ENCODE results near the gene EVI5.

EVI5 gene

GRCh38 chr1:92502247-92502646 is 282.7 kb downstream of the EVI5 start:
- Histone ChIP-seq H3K4me1 (ENCODE audit: control insufficient read depth, insufficient read depth, low read length, unreplicated experiment) (peaks cover 12% of the 10 kb centered on the region), H2AFZ (ENCODE audit: low read length, unreplicated experiment) (peak overlapping the region; percentile 40), H3K4me3 (ENCODE audit: low read depth, low read length) (no peak overlapping the region; the same call in 1 of the 2 replicates), H3K79me2 (ENCODE audit: control insufficient read depth, insufficient read depth, low read length, unreplicated experiment) (no peaks in the 10 kb centered on the region), H3K27me3 (ENCODE audit: insufficient read depth, low read length) (no peaks in the 10 kb centered on the region), H3K36me3 (ENCODE audit: insufficient read depth, low read length) (no peaks in the 10 kb centered on the region), H3K27ac (ENCODE audit: low read depth, low read length) (peak overlapping the region; percentile 62)

GRCh38 chr1:92500552-92500951 is 284.4 kb downstream of the EVI5 start:
- Histone ChIP-seq H3K79me2 (ENCODE audit: control insufficient read depth, insufficient read depth, low read length, unreplicated experiment) (no peaks in the 10 kb centered on the region), H3K36me3 (ENCODE audit: insufficient read depth, low read length) (no peaks in the 10 kb centered on the region), H3K27ac (ENCODE audit: low read depth, low read length) (no peak overlapping the region), H2AFZ (ENCODE audit: low read length, unreplicated experiment) (no peak overlapping the region), H3K4me3 (ENCODE audit: low read depth, low read length) (no peak overlapping the region), H3K4me1 (ENCODE audit: control insufficient read depth, insufficient read depth, low read length, unreplicated experiment) (peaks cover 12% of the 10 kb centered on the region), H3K27me3 (ENCODE audit: insufficient read depth, low read length) (no peaks in the 10 kb centered on the region)

GRCh38 chr1:92495392-92496063 is 289.4 kb downstream of the EVI5 start:
- H3K4me1 ChIP-seq (ENCODE audit: control insufficient read depth, insufficient read depth, low read length, unreplicated experiment), result no peaks in the 10 kb centered on the region

GRCh38 chr1:92494485-92495141 is 290.3 kb downstream of the EVI5 start:
- H3K36me3 ChIP-seq (ENCODE audit: insufficient read depth, low read length), result no peaks in the 10 kb centered on the region
- H3K79me2 ChIP-seq (ENCODE audit: control insufficient read depth, insufficient read depth, low read length, unreplicated experiment), result no peaks in the 10 kb centered on the region
- H3K4me3 ChIP-seq (ENCODE audit: low read depth, low read length), result no peak overlapping the region
- no peak overlapping the region for H2AFZ ChIP-seq (ENCODE audit: low read length, unreplicated experiment)
- H3K27me3 ChIP-seq (ENCODE audit: insufficient read depth, low read length), result no peaks in the 10 kb centered on the region
- H3K27ac ChIP-seq (ENCODE audit: low read depth, low read length), result no peak overlapping the region
- H3K4me1 ChIP-seq (ENCODE audit: control insufficient read depth, insufficient read depth, low read length, unreplicated experiment), result no peaks in the 10 kb centered on the region

More at GRCh38 chr1:92495392-92496063, 289.4 kb downstream of the EVI5 start:
- no peaks in the 10 kb centered on the region for H3K79me2 ChIP-seq (ENCODE audit: control insufficient read depth, insufficient read depth, low read length, unreplicated experiment)
- H3K27me3 ChIP-seq (ENCODE audit: insufficient read depth, low read length), result no peaks in the 10 kb centered on the region
- no peaks in the 10 kb centered on the region for H3K36me3 ChIP-seq (ENCODE audit: insufficient read depth, low read length)
- no peak overlapping the region for H3K27ac ChIP-seq (ENCODE audit: low read depth, low read length)
- H3K4me3 ChIP-seq (ENCODE audit: low read depth, low read length), result no peak overlapping the region
- no peak overlapping the region for H2AFZ ChIP-seq (ENCODE audit: low read length, unreplicated experiment)

GRCh38 chr1:92493139-92493538 is 291.8 kb downstream of the EVI5 start:
- peaks cover 4% of the 10 kb centered on the region for H3K27me3 ChIP-seq (ENCODE audit: insufficient read depth, low read length)

GRCh38 chr1:92488832-92489231 is 296.1 kb downstream of the EVI5 start:
- H3K27me3 ChIP-seq (ENCODE audit: insufficient read depth, low read length), result peaks cover 45% of the 10 kb centered on the region
- no peak overlapping the region for H3K4me3 ChIP-seq (ENCODE audit: low read depth, low read length)
- no peaks in the 10 kb centered on the region for H3K36me3 ChIP-seq (ENCODE audit: insufficient read depth, low read length)
- no peak overlapping the region for H2AFZ ChIP-seq (ENCODE audit: low read length, unreplicated experiment)
- H3K4me1 ChIP-seq (ENCODE audit: control insufficient read depth, insufficient read depth, low read length, unreplicated experiment), result peaks cover 11% of the 10 kb centered on the region
- no peaks in the 10 kb centered on the region for H3K79me2 ChIP-seq (ENCODE audit: control insufficient read depth, insufficient read depth, low read length, unreplicated experiment)
- no peak overlapping the region for H3K27ac ChIP-seq (ENCODE audit: low read depth, low read length)

More at GRCh38 chr1:92493139-92493538, 291.8 kb downstream of the EVI5 start:
- Histone ChIP-seq H3K79me2 (ENCODE audit: control insufficient read depth, insufficient read depth, low read length, unreplicated experiment) (no peaks in the 10 kb centered on the region), H3K4me1 (ENCODE audit: control insufficient read depth, insufficient read depth, low read length, unreplicated experiment) (no peaks in the 10 kb centered on the region), H3K27ac (ENCODE audit: low read depth, low read length) (no peak overlapping the region), H2AFZ (ENCODE audit: low read length, unreplicated experiment) (no peak overlapping the region), H3K36me3 (ENCODE audit: insufficient read depth, low read length) (no peaks in the 10 kb centered on the region), H3K4me3 (ENCODE audit: low read depth, low read length) (no peak overlapping the region)

- H3K4me1 ChIP-seq (ENCODE audit: control insufficient read depth, insufficient read depth, low read length, unreplicated experiment), result peaks cover 14% of the 10 kb centered on the region
- no peak overlapping the region for H2AFZ ChIP-seq (ENCODE audit: low read length, unreplicated experiment)
- no peaks in the 10 kb centered on the region for H3K36me3 ChIP-seq (ENCODE audit: insufficient read depth, low read length)
- peaks cover 49% of the 10 kb centered on the region for H3K27me3 ChIP-seq (ENCODE audit: insufficient read depth, low read length)
- no peak overlapping the region for H3K27ac ChIP-seq (ENCODE audit: low read depth, low read length)
- H3K79me2 ChIP-seq (ENCODE audit: control insufficient read depth, insufficient read depth, low read length, unreplicated experiment), result no peaks in the 10 kb centered on the region
- H3K4me3 ChIP-seq (ENCODE audit: low read depth, low read length), result no peak overlapping the region
Measured at GRCh38 chr1:92488416-92488815, 296.5 kb downstream of the EVI5 start.

- no peak overlapping the region for H3K4me3 ChIP-seq (ENCODE audit: low read depth, low read length)
- no peak overlapping the region for H2AFZ ChIP-seq (ENCODE audit: low read length, unreplicated experiment)
- no peaks in the 10 kb centered on the region for H3K79me2 ChIP-seq (ENCODE audit: control insufficient read depth, insufficient read depth, low read length, unreplicated experiment)
- H3K36me3 ChIP-seq (ENCODE audit: insufficient read depth, low read length), result no peaks in the 10 kb centered on the region
- peaks cover 62% of the 10 kb centered on the region for H3K27me3 ChIP-seq (ENCODE audit: insufficient read depth, low read length)
- peaks cover 23% of the 10 kb centered on the region for H3K4me1 ChIP-seq (ENCODE audit: control insufficient read depth, insufficient read depth, low read length, unreplicated experiment)
- no peak overlapping the region for H3K27ac ChIP-seq (ENCODE audit: low read depth, low read length)
Measured at GRCh38 chr1:92487078-92487605, 297.8 kb downstream of the EVI5 start.

GRCh38 chr1:92486251-92487077 is 298.4 kb downstream of the EVI5 start, which contains the start of gene GFI1:
Gene GFI1 (minus strand): TSS chr1:92486925. CDS start chr1:92483487, 3,438 bp downstream.
- peak within 1 kb of the TSS; percentile 73 for H3K4me3 ChIP-seq (ENCODE audit: low read depth, low read length)
- no peak within 1 kb of the TSS for H2AFZ ChIP-seq (ENCODE audit: low read length, unreplicated experiment)
- H3K27ac ChIP-seq (ENCODE audit: low read depth, low read length), result no peak within 1 kb of the TSS
- H3K4me1 ChIP-seq (ENCODE audit: control insufficient read depth, insufficient read depth, low read length, unreplicated experiment), result peaks cover 23% of the 10 kb centered on the region
- H3K36me3 ChIP-seq (ENCODE audit: insufficient read depth, low read length), result no peaks in the 10 kb centered on the region
- no peaks in the 10 kb centered on the region for H3K79me2 ChIP-seq (ENCODE audit: control insufficient read depth, insufficient read depth, low read length, unreplicated experiment)
- H3K27me3 ChIP-seq (ENCODE audit: insufficient read depth, low read length), result peaks cover 69% of the 10 kb centered on the region

GRCh38 chr1:92485381-92486250 is 299.3 kb downstream of the EVI5 start:
- no peaks in the 10 kb centered on the region for H3K79me2 ChIP-seq (ENCODE audit: control insufficient read depth, insufficient read depth, low read length, unreplicated experiment)
- H3K4me1 ChIP-seq (ENCODE audit: control insufficient read depth, insufficient read depth, low read length, unreplicated experiment), result peaks cover 23% of the 10 kb centered on the region
- H3K4me3 ChIP-seq (ENCODE audit: low read depth, low read length), result peak overlapping the region; percentile 73
- peaks cover 77% of the 10 kb centered on the region for H3K27me3 ChIP-seq (ENCODE audit: insufficient read depth, low read length)
- H3K36me3 ChIP-seq (ENCODE audit: insufficient read depth, low read length), result no peaks in the 10 kb centered on the region
- H2AFZ ChIP-seq (ENCODE audit: low read length, unreplicated experiment), result peak overlapping the region; percentile 48
- H3K27ac ChIP-seq (ENCODE audit: low read depth, low read length), result no peak overlapping the region
